H9 (cell line): ENCODE results near the gene MAML3. TPM values are rescaled to one million over a fixed set of nuclear protein-coding genes. Genes with fewer than 3 reads are reported as not detected.

Experiments used
- DNase-seq: peaks from one replicate; pipeline ENCODE4 v3.0.0-alpha.2; 2017
- H2AFZ ChIP-seq: one replicate; pipeline ENCODE4 v1.6.1; 2013; ENCODE audit warnings: mild to moderate bottlenecking, low read length, control low read depth, moderate library complexity
- H2AK5ac ChIP-seq: 2 replicates; pipeline ENCODE4 v1.6.1; 2013; ENCODE audit warnings: low read length, control low read depth, mixed read lengths; ENCODE audit not compliant: insufficient read length
- H2BK120ac ChIP-seq: one replicate; pipeline ENCODE4 v1.6.1; 2013; ENCODE audit warnings: low read depth, mild to moderate bottlenecking, low read length, control low read depth, inconsistent platforms; ENCODE audit not compliant: poor library complexity, severe bottlenecking
- H2BK12ac ChIP-seq: 2 replicates; pipeline ENCODE4 v1.6.1; 2013; ENCODE audit warnings: low read length, control low read depth, mixed read lengths, low read depth; ENCODE audit not compliant: insufficient read length
- H2BK15ac ChIP-seq: 2 replicates; pipeline ENCODE4 v1.6.1; 2013; ENCODE audit warnings: low read depth, low read length, control low read depth
- H2BK20ac ChIP-seq: one replicate; pipeline ENCODE4 v1.6.1; 2013; ENCODE audit warnings: low read depth, mild to moderate bottlenecking, low read length, control low read depth, inconsistent platforms; ENCODE audit not compliant: poor library complexity, severe bottlenecking
- H2BK5ac ChIP-seq: 2 replicates; pipeline ENCODE4 v1.6.1; 2013; ENCODE audit warnings: low read length, control low read depth, mixed read lengths; ENCODE audit not compliant: insufficient read length
- H3K14ac ChIP-seq: 2 replicates; pipeline ENCODE4 v1.6.1; 2013; ENCODE audit warnings: low read length, control low read depth; ENCODE audit not compliant: insufficient read depth
- H3K18ac ChIP-seq: 2 replicates; pipeline ENCODE4 v1.6.1; 2013; ENCODE audit warnings: low read depth, mild to moderate bottlenecking, mixed read lengths, low read length, control low read depth; ENCODE audit not compliant: insufficient read length
- H3K23ac ChIP-seq: 2 replicates; pipeline ENCODE4 v1.6.1; 2013; ENCODE audit warnings: low read length, control low read depth, mixed read lengths, low read depth; ENCODE audit not compliant: insufficient read length
- H3K23me2 ChIP-seq: 2 replicates; pipeline ENCODE4 v1.6.1; 2013; ENCODE audit warnings: low read depth, mild to moderate bottlenecking, mixed read lengths, low read length, control low read depth; ENCODE audit not compliant: insufficient read length, poor library complexity, severe bottlenecking
- H3K27ac ChIP-seq: 2 replicates; pipeline ENCODE4 v1.5.1; 2013; ENCODE audit warnings: low read length, control low read depth, mixed read lengths, low read depth; ENCODE audit not compliant: insufficient read length
- H3K27me3 ChIP-seq: 2 replicates; pipeline ENCODE4 v1.6.1; 2013; ENCODE audit warnings: low read length, control low read depth, inconsistent platforms; ENCODE audit not compliant: insufficient read depth
- H3K4ac ChIP-seq: 2 replicates; pipeline ENCODE4 v1.6.1; 2013; ENCODE audit warnings: low read depth, mild to moderate bottlenecking, control low read depth, inconsistent platforms, low read length, moderate library complexity
- H3K4me1 ChIP-seq: 2 replicates; pipeline ENCODE4 v1.6.1; 2013; ENCODE audit warnings: low read length, control low read depth, inconsistent platforms; ENCODE audit not compliant: insufficient read depth
- H3K4me2 ChIP-seq: 2 replicates; pipeline ENCODE4 v1.6.1; 2013; ENCODE audit warnings: low read length, control low read depth, mixed read lengths; ENCODE audit not compliant: insufficient read length, insufficient read depth
- H3K56ac ChIP-seq: 2 replicates; pipeline ENCODE4 v1.6.1; 2013; ENCODE audit warnings: low read depth, mild to moderate bottlenecking, mixed read lengths, low read length, control low read depth; ENCODE audit not compliant: insufficient read length
- H3K79me1 ChIP-seq: 2 replicates; pipeline ENCODE4 v1.6.1; 2013; ENCODE audit warnings: low read depth, mild to moderate bottlenecking, moderate library complexity, low read length, control low read depth, inconsistent platforms; ENCODE audit not compliant: insufficient read depth, poor library complexity, severe bottlenecking
- H3K79me2 ChIP-seq: 2 replicates; pipeline ENCODE4 v1.6.1; 2013; ENCODE audit warnings: low read length, control low read depth, inconsistent platforms; ENCODE audit not compliant: insufficient read depth
- H3K9ac ChIP-seq: 2 replicates; pipeline ENCODE4 v1.6.1; 2013; ENCODE audit warnings: low read length, control low read depth, mixed read lengths; ENCODE audit not compliant: insufficient read length; ENCODE audit errors: extremely low read depth
- H3K9me3 ChIP-seq: one replicate; pipeline ENCODE4 v1.6.1; 2013; ENCODE audit warnings: low read depth, low read length, inconsistent platforms; ENCODE audit not compliant: control insufficient read depth
- H3T11ph ChIP-seq: one replicate; pipeline ENCODE4 v1.6.1; 2013; ENCODE audit warnings: mild to moderate bottlenecking, low read length, control low read depth, inconsistent platforms
- H4K20me1 ChIP-seq: one replicate; pipeline ENCODE4 v1.6.1; 2013; ENCODE audit not compliant: control insufficient read depth, insufficient read length, insufficient read depth
- H4K5ac ChIP-seq: 2 replicates; pipeline ENCODE4 v1.6.1; 2013; ENCODE audit warnings: low read depth, mild to moderate bottlenecking, mixed read lengths, low read length, control low read depth; ENCODE audit not compliant: insufficient read length
- H4K8ac ChIP-seq: replicated peaks from 2 replicates; pipeline ENCODE4 v1.6.1; 2013; ENCODE audit warnings: low read length, control low read depth, mixed read lengths, low read depth; ENCODE audit not compliant: insufficient read length
- H4K91ac ChIP-seq: 2 replicates; pipeline ENCODE4 v1.6.1; 2013; ENCODE audit warnings: low read depth, mild to moderate bottlenecking, moderate library complexity, mixed read lengths, low read length, control low read depth; ENCODE audit not compliant: insufficient read length
- H3K27ac Mint-ChIP-seq, 3 experiments: 2 replicates in 2 of 3; 3 replicates in 1 of 3; pipeline ENCODE4 v1.8.0; 2020 to 2021; ENCODE audit warnings: mixed read lengths in 3 of 3, mild to moderate bottlenecking in 1 of 3, moderate library complexity in 1 of 3
- H3K27me3 Mint-ChIP-seq: 2 replicates; pipeline ENCODE4 v1.8.0; 2021; ENCODE audit warnings: low read depth, mild to moderate bottlenecking, moderate library complexity, mixed read lengths
- H3K36me3 Mint-ChIP-seq, 3 experiments: 2 replicates in 2 of 3; 3 replicates in 1 of 3; pipeline ENCODE4 v1.8.0; 2020 to 2021; ENCODE audit warnings: low read depth in 3 of 3, mixed read lengths in 3 of 3; ENCODE audit not compliant: insufficient read depth in 1 of 3
- H3K4me1 Mint-ChIP-seq, 2 experiments: 2 replicates each; pipeline ENCODE4 v1.8.0; 2020; ENCODE audit warnings: mixed read lengths in 2 of 2
- H3K4me3 Mint-ChIP-seq, 2 experiments: 2 replicates in 1 of 2; 3 replicates in 1 of 2; pipeline ENCODE4 v1.8.0; 2020 to 2021; ENCODE audit warnings: mild to moderate bottlenecking in 2 of 2, mixed read lengths in 2 of 2, moderate library complexity in 1 of 2
- H3K9me3 Mint-ChIP-seq, 2 experiments: 2 replicates in 1 of 2; 3 replicates in 1 of 2; pipeline ENCODE4 v1.8.0; 2020; ENCODE audit warnings: mild to moderate bottlenecking in 2 of 2, mixed read lengths in 2 of 2, moderate library complexity in 1 of 2
- WGBS: extraction: QIAGEN DNeasy Blood & Tissue Kit; methylation state at CpG from one replicate; pipeline ENCODE4 v1.1.7; 2013; ENCODE audit warnings: missing lambda C conversion rate, low lambda C conversion rate, mixed read lengths; ENCODE audit not compliant: insufficient read length; ENCODE audit errors: extremely low coverage; 5-methylcytosine and 5-hydroxymethylcytosine counted together
- total RNA-seq: library from RNA; stranded (reverse); gene quantifications from 2 replicates; pipeline ENCODE4 v1.2.1, GENCODE V29; 2021
- TF ChIP-seq, protein P1 (sequence below): fragments of 200-600 bp; sonication (generic); conservative IDR thresholded peaks from 3 replicates; pipeline ENCODE4 v1.8.0; 2021; ENCODE audit warnings: antibody characterized with exemption, mild to moderate bottlenecking

Gene MAML3
- total RNA-seq, 1 experiment from 2014 or later: 3.9 TPM

DNA sequence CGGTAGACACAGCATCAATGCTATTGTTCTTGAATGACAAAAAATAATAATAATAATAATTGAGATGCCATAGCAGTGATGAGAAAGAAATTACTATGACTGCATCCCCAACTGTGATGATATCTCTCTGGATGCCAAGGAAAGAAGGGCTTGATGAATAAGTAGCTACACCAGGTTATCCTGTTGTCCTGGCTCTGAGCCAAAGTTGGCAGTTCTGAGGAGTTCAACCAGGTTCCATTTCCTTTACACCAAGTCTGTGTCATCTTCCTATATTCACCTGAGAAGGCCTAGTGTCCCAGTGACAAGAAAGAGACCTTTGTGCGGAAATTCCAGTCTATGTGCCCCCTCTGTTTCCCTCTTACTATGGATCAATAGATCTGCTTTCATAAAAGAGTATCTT, 3.4 kb upstream of the MAML3 start:
- H3T11ph ChIP-seq: no peak overlapping the region
- H3K9ac ChIP-seq: no peak overlapping the region
- no peak overlapping the region for H2AK5ac ChIP-seq
- H3K27me3 Mint-ChIP-seq: peaks cover 4% of the 10 kb centered on the region; the same call in 1 of the 2 replicates
- no peak overlapping the region for H2BK5ac ChIP-seq
- H3K27me3 ChIP-seq: no peaks in the 10 kb centered on the region; the same call in 1 of the 2 replicates
- no peaks in the 10 kb centered on the region; a peak in 1 of 7 replicates for H3K36me3 Mint-ChIP-seq
- no peak overlapping the region for H3K27ac Mint-ChIP-seq
- H3K79me2 ChIP-seq: no peaks in the 10 kb centered on the region
- H3K9me3 ChIP-seq: no peaks in the 10 kb centered on the region
- peaks cover 7 to 8% of the 10 kb centered on the region in 2 experiments; a peak in 3 of 4 replicates for H3K4me1 Mint-ChIP-seq
- no peaks in the 10 kb centered on the region for H4K20me1 ChIP-seq
- no peak overlapping the region for H3K4me3 Mint-ChIP-seq
- no peaks in the 10 kb centered on the region for H3K79me1 ChIP-seq
- TF ChIP-seq, protein P1, sequence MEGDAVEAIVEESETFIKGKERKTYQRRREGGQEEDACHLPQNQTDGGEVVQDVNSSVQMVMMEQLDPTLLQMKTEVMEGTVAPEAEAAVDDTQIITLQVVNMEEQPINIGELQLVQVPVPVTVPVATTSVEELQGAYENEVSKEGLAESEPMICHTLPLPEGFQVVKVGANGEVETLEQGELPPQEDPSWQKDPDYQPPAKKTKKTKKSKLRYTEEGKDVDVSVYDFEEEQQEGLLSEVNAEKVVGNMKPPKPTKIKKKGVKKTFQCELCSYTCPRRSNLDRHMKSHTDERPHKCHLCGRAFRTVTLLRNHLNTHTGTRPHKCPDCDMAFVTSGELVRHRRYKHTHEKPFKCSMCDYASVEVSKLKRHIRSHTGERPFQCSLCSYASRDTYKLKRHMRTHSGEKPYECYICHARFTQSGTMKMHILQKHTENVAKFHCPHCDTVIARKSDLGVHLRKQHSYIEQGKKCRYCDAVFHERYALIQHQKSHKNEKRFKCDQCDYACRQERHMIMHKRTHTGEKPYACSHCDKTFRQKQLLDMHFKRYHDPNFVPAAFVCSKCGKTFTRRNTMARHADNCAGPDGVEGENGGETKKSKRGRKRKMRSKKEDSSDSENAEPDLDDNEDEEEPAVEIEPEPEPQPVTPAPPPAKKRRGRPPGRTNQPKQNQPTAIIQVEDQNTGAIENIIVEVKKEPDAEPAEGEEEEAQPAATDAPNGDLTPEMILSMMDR: no peak
- H3K56ac ChIP-seq: no peak overlapping the region
- no peak overlapping the region for H2BK20ac ChIP-seq
- no peak overlapping the region for H2BK120ac ChIP-seq
- WGBS: no CpG with 5 or more reads among the region's 2 CpGs
- peaks cover 2 to 5% of the 10 kb centered on the region in 2 experiments; a peak in 2 of 5 replicates for H3K9me3 Mint-ChIP-seq
- H3K23ac ChIP-seq: no peak overlapping the region
- no peak overlapping the region for H2BK12ac ChIP-seq
- H3K27ac ChIP-seq: no peak overlapping the region
- H3K4me1 ChIP-seq: no peaks in the 10 kb centered on the region
- no peak for DNase-seq
- H3K18ac ChIP-seq: no peak overlapping the region
- H3K4me2 ChIP-seq: no peak overlapping the region
- H2AFZ ChIP-seq: no peak overlapping the region
- no peak overlapping the region for H3K14ac ChIP-seq
- peaks cover 15% of the 10 kb centered on the region for H3K23me2 ChIP-seq
- H4K5ac ChIP-seq: no peak overlapping the region
- H2BK15ac ChIP-seq: no peak overlapping the region
- no peak overlapping the region for H4K8ac ChIP-seq
- no peak overlapping the region for H4K91ac ChIP-seq
- no peak overlapping the region for H3K4ac ChIP-seq
